Measurements from ENCODE around the gene TTLL9. TPM values are rescaled to one million over a fixed set of nuclear protein-coding genes. Genes with fewer than 3 reads are reported as not detected.

The TTLL9 gene
- total RNA-seq, 2 donors from 2014 or later: not detected

- H3K4me1 ChIP-seq: no peaks in the 10 kb centered on the region
- intact Hi-C loops (cut with DNase I): no loop called here
- no peaks in the 10 kb centered on the region for H3K9me3 ChIP-seq
- DNase-seq: no peak
- H3K36me3 ChIP-seq: no peaks in the 10 kb centered on the region
- no peak overlapping the region for H3K9ac ChIP-seq (ENCODE audit: low read depth in 2 of 2, low read length in 2 of 2)
- no peak overlapping the region for H3K4me3 ChIP-seq
- no peak overlapping the region for H3K27ac ChIP-seq
- TF ChIP-seq, protein P1, sequence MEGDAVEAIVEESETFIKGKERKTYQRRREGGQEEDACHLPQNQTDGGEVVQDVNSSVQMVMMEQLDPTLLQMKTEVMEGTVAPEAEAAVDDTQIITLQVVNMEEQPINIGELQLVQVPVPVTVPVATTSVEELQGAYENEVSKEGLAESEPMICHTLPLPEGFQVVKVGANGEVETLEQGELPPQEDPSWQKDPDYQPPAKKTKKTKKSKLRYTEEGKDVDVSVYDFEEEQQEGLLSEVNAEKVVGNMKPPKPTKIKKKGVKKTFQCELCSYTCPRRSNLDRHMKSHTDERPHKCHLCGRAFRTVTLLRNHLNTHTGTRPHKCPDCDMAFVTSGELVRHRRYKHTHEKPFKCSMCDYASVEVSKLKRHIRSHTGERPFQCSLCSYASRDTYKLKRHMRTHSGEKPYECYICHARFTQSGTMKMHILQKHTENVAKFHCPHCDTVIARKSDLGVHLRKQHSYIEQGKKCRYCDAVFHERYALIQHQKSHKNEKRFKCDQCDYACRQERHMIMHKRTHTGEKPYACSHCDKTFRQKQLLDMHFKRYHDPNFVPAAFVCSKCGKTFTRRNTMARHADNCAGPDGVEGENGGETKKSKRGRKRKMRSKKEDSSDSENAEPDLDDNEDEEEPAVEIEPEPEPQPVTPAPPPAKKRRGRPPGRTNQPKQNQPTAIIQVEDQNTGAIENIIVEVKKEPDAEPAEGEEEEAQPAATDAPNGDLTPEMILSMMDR (IDR thresholded peaks at IDR 0.05): no peak
- H3K27me3 ChIP-seq: peaks cover 8% of the 10 kb centered on the region
Observed at GRCh38 chr20:31969991-31970390, 99.6 kb downstream of the TTLL9 start.

- Histone ChIP-seq H3K9ac (ENCODE audit: low read depth in 2 of 2, low read length in 2 of 2) (no peak overlapping the region), H3K9me3 (no peaks in the 10 kb centered on the region), H3K36me3 (no peaks in the 10 kb centered on the region), H3K27ac (no peak overlapping the region), H3K27me3 (peaks cover 4% of the 10 kb centered on the region), H3K4me3 (no peak overlapping the region), H3K4me1 (no peaks in the 10 kb centered on the region)
- no peak for DNase-seq
- TF ChIP-seq, protein P1 (IDR thresholded peaks at IDR 0.05): no peak
- intact Hi-C loops (cut with DNase I): no loop called here
Observed at GRCh38 chr20:31972471-31973021, 102.1 kb downstream of the TTLL9 start.

DNA sequence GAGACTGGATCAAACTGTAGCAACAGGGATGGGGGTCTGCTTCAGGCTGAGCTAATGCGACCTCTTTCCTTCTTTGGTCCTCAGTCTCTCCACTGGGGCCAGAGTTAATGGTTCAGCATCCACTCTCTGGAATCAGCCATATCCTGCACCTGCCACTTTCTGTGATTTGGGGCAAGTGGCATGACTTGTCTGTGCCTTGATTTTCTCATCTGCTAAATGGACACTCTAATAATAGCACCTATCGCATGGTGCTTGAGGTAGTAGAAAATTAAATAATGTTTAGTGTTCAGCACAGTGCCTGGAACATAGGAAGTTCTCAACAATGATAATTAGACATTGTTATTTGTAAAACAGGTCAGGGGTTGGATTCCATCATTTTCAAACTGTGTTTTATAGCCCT is 103.9 kb downstream of the TTLL9 start:
- intact Hi-C loops (cut with DNase I): no loop called here
- no peak for DNase-seq
- Histone ChIP-seq H3K9me3 (no peaks in the 10 kb centered on the region), H3K4me1 (no peaks in the 10 kb centered on the region), H3K9ac (ENCODE audit: low read depth in 2 of 2, low read length in 2 of 2) (no peak overlapping the region), H3K27ac (no peak overlapping the region), H3K36me3 (no peaks in the 10 kb centered on the region), H3K4me3 (no peak overlapping the region), H3K27me3 (no peaks in the 10 kb centered on the region)
- TF ChIP-seq, protein P1 (IDR thresholded peaks at IDR 0.05): no peak

- H3K36me3 ChIP-seq: no peaks in the 10 kb centered on the region
- no peak overlapping the region for H3K4me3 ChIP-seq
- no peaks in the 10 kb centered on the region for H3K27me3 ChIP-seq
- H3K27ac ChIP-seq: no peak overlapping the region
- intact Hi-C loops (cut with DNase I): no loop called here
- no peak overlapping the region for H3K9ac ChIP-seq (ENCODE audit: low read depth in 2 of 2, low read length in 2 of 2)
- H3K4me1 ChIP-seq: no peaks in the 10 kb centered on the region
- DNase-seq: no peak
- TF ChIP-seq, protein P1 (IDR thresholded peaks at IDR 0.05): no peak
- no peaks in the 10 kb centered on the region for H3K9me3 ChIP-seq
Observed at GRCh38 chr20:31974951-31975487, 104.6 kb downstream of the TTLL9 start.

GRCh38 chr20:31975874-31976273 is 105.4 kb downstream of the TTLL9 start:
- Histone ChIP-seq H3K27me3 (no peaks in the 10 kb centered on the region), H3K9me3 (no peaks in the 10 kb centered on the region)
- no peak for DNase-seq

More at GRCh38 chr20:31975874-31976273, 105.4 kb downstream of the TTLL9 start:
- TF ChIP-seq, protein P1 (IDR thresholded peaks at IDR 0.05): no peak
- Histone ChIP-seq H3K9ac (ENCODE audit: low read depth in 2 of 2, low read length in 2 of 2) (no peak overlapping the region), H3K36me3 (no peaks in the 10 kb centered on the region), H3K4me1 (no peaks in the 10 kb centered on the region), H3K4me3 (no peak overlapping the region), H3K27ac (no peak overlapping the region)
- intact Hi-C loops (cut with DNase I): no loop called here
